ENCODE measurements around the gene ACOT2. TPM values are rescaled to one million over a fixed set of nuclear protein-coding genes. Genes with fewer than 3 reads are reported as not detected.

ACOT2 gene
- total RNA-seq, 2 donors from 2014 or later = 10.2 to 10.5 TPM

DNA sequence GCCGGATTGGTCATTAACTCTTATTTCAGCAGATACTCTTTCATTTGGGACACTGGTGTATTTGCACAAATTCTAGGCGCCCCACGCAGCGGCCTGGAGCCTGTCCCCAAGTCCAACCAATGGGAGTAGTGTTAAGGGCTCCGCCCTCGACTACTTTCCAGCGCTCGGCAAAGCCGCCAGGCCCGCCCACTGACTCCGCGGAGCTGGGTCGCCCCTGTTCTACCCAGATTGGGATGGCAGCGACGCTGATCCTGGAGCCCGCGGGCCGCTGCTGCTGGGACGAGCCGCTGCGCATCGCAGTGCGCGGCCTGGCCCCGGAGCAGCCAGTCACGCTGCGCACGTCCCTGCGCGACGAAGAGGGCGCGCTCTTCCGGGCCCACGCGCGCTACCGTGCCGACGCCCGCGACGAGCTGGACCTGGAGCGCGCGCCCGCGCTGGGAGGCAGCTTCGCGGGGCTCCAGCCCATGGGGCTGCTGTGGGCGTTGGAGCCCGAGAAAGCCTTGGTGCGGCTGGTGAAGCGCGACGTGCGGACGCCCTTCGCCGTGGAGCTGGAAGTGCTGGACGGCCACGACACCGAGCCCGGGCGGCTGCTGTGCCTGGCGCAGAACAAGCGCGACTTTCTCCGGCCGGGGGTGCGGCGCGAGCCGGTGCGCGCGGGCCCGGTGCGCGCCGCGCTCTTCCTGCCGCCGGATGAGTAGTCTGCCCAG, 43.5 kb downstream of the ACOT2 start, which contains the start of gene ACOT6:
Gene ACOT6, plus strand, starts transcription at position 179 of the 707 bp plus-strand sequence. Its CDS starts 55 bp downstream, at position 234.
- DNase-seq (ENCODE audit: low spot score) (peak; percentile 78), ATAC-seq (peak; percentile 92 to 93)
- peaks cover 0 to 2% of the 10 kb centered on the region in 2 donors for H3K27me3 Mint-ChIP-seq
- peak within 1 kb of the TSS; percentile 78 for H3K4me3 Mint-ChIP-seq
- H3K27ac Mint-ChIP-seq = peak within 1 kb of the TSS; percentile 65 to 85
- H3K9me3 Mint-ChIP-seq = no peaks in the 10 kb centered on the region
- peaks cover 7 to 11% of the 10 kb centered on the region in 2 donors for H3K4me1 Mint-ChIP-seq (ENCODE audit: low read depth in 2 of 2)
- no peaks in the 10 kb centered on the region for H3K36me3 Mint-ChIP-seq

DNA sequence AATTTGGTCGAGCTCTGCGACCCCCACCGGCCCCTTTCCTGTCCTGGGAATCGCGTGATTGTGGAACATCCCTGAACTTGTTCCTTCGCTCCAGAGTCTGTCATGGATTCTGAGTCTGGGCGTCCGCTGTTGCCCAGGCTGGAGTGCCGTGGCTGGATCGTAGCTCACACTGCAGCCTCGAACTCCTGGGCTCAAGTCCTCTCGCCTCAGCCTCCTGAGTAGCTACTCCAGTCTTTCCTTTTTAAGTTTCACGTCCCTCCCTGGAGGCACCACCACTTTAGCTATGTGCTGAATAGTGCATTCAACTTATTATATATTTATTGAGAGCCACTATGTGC, 44.0 kb downstream of the ACOT2 start:
- Mint-ChIP-seq H3K4me1 (ENCODE audit: low read depth in 2 of 2) (peaks cover 7 to 11% of the 10 kb centered on the region in 2 donors), H3K36me3 (no peaks in the 10 kb centered on the region), H3K4me3 (peak overlapping the region; percentile 78), H3K27me3 (peaks cover 0 to 2% of the 10 kb centered on the region in 2 donors), H3K27ac (peak overlapping the region; percentile 65 to 85), H3K9me3 (no peaks in the 10 kb centered on the region)
- no peak for ATAC-seq
- no peak for DNase-seq (ENCODE audit: low spot score)

DNA sequence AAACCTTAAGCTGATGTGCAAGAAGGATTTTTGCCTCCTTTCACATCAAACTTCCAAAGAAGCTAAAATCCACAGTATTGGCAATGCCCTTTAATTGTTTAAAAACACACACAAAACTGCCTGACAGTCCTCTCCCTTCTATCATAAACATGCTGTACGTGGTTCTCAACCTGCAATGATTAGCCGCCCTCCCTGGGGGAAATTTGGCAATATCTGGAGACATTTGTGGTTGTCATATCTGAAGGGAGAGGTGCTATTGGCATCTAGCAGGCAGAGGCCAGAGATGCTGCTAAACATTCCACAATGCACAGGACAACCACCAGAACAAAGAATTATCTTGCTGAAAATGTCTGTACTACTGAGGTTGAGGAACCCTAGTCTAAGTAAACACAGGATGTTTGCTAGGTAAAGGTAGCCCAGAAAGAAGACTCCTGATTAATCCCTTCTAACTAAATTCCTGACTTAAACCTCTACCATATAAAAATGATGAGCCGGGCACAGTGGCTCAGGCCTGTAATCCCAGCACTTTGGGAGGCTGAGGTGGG, 44.5 kb downstream of the ACOT2 start:
- Mint-ChIP-seq H3K9me3 (no peaks in the 10 kb centered on the region), H3K36me3 (no peaks in the 10 kb centered on the region), H3K27me3 (no peaks in the 10 kb centered on the region), H3K27ac (peak overlapping the region; percentile 65 to 85), H3K4me1 (ENCODE audit: low read depth in 2 of 2) (peaks cover 7 to 11% of the 10 kb centered on the region in 2 donors), H3K4me3 (peak overlapping the region; percentile 78)
- ATAC-seq = no peak
- no peak for DNase-seq (ENCODE audit: low spot score)

DNA sequence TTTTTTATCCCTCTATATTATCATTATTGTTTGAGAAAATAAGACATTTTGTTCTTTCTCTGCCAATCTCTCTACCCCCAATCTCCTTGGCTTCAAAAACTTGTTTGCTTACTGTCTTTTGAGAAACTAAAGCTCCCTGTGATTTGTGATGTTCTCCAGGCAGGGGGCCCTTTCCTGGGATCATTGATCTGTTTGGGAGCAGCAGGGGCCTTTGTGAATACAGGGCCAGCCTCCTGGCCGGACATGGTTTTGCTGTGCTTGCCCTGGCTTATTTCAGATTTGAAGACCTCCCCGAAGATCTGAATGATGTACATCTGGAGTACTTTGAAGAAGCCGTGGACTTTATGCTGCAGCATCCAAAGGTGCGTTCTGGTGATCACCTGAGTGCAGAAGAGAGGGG, 47.8 kb downstream of the ACOT2 start:
- H3K36me3 Mint-ChIP-seq = no peaks in the 10 kb centered on the region
- no peak for ATAC-seq
- no peak overlapping the region for H3K27ac Mint-ChIP-seq
- H3K9me3 Mint-ChIP-seq = no peaks in the 10 kb centered on the region
- H3K4me3 Mint-ChIP-seq = no peak overlapping the region
- no peak for DNase-seq (ENCODE audit: low spot score)
- peaks cover 7% of the 10 kb centered on the region in 2 donors for H3K4me1 Mint-ChIP-seq (ENCODE audit: low read depth in 2 of 2)
- no peaks in the 10 kb centered on the region for H3K27me3 Mint-ChIP-seq

DNA sequence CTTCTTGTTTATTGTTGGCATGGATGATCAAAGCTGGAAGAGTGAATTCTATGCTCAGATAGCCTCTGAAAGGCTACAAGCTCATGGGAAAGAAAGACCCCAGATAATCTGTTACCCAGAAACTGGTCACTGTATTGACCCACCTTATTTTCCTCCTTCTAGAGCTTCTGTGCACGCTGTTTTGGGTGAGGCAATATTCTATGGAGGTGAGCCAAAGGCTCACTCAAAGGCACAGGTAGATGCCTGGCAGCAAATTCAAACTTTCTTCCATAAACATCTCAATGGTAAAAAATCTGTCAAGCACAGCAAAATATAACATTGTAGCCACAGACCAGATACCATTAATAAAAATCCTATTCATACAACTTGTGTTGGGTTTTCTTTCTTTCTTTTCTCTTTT, 50.5 kb downstream of the ACOT2 start:
- Mint-ChIP-seq H3K27me3 (no peaks in the 10 kb centered on the region), H3K4me1 (ENCODE audit: low read depth in 2 of 2) (no peaks in the 10 kb centered on the region), H3K36me3 (no peaks in the 10 kb centered on the region), H3K9me3 (no peaks in the 10 kb centered on the region), H3K4me3 (no peak overlapping the region), H3K27ac (no peak overlapping the region)
- DNase-seq (ENCODE audit: low spot score) (no peak), ATAC-seq (no peak)

DNA sequence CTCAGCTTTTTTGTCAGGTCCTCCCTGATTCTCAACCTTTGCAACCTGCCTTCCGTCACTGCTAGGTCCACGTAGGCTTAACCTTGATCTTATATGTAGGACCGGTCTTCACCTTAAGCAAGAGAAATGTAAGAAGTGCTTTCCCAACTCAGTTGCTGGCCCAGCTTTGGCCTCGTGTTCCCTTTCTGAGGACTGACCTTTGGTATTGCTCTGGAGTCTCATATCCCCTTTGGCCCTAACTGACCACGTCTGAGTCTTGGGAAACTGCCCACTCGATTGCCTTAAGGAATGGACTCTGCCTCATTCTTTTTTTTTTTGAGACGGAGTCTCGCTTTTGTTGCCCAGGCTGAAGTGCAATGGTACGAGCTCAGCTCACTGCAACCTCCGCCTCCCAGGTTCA, 51.3 kb downstream of the ACOT2 start:
- ATAC-seq = no peak

DNA sequence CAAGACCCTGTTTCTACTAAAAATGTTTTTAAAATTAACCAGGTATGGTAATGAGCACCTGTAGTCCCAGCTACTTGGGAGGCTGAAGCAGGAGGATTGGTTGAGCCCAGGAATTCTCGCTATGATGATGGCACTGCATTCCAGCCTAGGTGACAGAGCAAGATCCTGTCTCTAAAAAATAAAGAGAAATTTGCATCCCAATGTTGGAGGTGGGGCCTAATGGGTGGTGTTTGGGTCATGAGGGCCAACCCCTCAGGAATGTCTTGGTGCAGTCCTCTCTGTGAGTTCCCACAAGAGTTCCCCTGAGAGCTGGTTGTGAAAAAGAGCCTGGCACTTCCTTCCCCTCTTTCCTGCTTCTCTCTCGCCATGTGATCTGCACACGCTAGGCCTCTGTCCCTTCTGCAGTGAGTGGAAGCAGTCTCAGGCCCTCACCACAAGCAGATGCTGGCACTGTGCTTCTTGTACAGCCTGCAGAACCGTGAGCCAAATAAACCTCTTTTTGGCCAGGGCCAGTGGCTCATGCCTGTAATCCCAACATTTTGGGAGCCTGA, 54.6 kb downstream of the ACOT2 start:
- H3K9me3 Mint-ChIP-seq = no peaks in the 10 kb centered on the region
- H3K27ac Mint-ChIP-seq = no peak overlapping the region
- no peaks in the 10 kb centered on the region for H3K36me3 Mint-ChIP-seq
- no peaks in the 10 kb centered on the region for H3K27me3 Mint-ChIP-seq
- ATAC-seq (no peak), DNase-seq (ENCODE audit: low spot score) (no peak)
- H3K4me3 Mint-ChIP-seq = no peak overlapping the region
- H3K4me1 Mint-ChIP-seq (ENCODE audit: low read depth in 2 of 2) = no peaks in the 10 kb centered on the region

More for the DNA sequence above, 51.3 kb downstream of the ACOT2 start:
- Mint-ChIP-seq H3K9me3 (no peaks in the 10 kb centered on the region), H3K27me3 (no peaks in the 10 kb centered on the region), H3K27ac (no peak overlapping the region), H3K4me3 (no peak overlapping the region), H3K4me1 (ENCODE audit: low read depth in 2 of 2) (no peaks in the 10 kb centered on the region), H3K36me3 (no peaks in the 10 kb centered on the region)
- no peak for DNase-seq (ENCODE audit: low spot score)

Other genes with a start within 250 kb of the ACOT2 start
- gene NUMB, start 110.7 kb upstream of the ACOT2 start, total RNA-seq = 10 to 100 TPM; 77.1 to 88.7 TPM
- 10 to 100 TPM; 19.6 to 34.8 TPM for gene RIOX1, start 78.3 kb upstream of the ACOT2 start, total RNA-seq
- gene ACOT1, start 32.1 kb upstream of the ACOT2 start, total RNA-seq = 1 to 10 TPM; 1.4 to 2.1 TPM
- not detected for gene HEATR4, start 10.3 kb upstream of the ACOT2 start, total RNA-seq
- 1 to 10 TPM in 1 of 2 donors, under 1 TPM in 1; 0.84 to 8.9 TPM for gene ACOT4, start 22.7 kb downstream of the ACOT2 start, total RNA-seq
- not detected for gene ACOT6, start 43.3 kb downstream of the ACOT2 start, total RNA-seq
- 1 to 10 TPM; 7.6 to 9.4 TPM for gene DNAL1, start 75.8 kb downstream of the ACOT2 start, total RNA-seq
- gene PNMA1, start 145.2 kb downstream of the ACOT2 start, total RNA-seq = 10 to 100 TPM; 18.9 to 32.2 TPM

Data from natural killer cell treated with Interleukin-12 subunit alpha and Interleukin-12 subunit beta and Interleukin-15 and Interleukin-18, amount 100 ng/mL, for 72 hours (primary cell).